SU-DHL-6 (cell line): ENCODE measurements around the gene GPR132.

Experiments used
- CTCF ChIP-seq: fragments of 200-600 bp; sonication (generic); IDR thresholded peaks from one replicate; pipeline ENCODE4 v1.5.1; 2017; ENCODE audit warnings: antibody characterized with exemption, mild to moderate bottlenecking, low read length, moderate library complexity; ENCODE audit not compliant: insufficient read depth, poor library complexity, severe bottlenecking
- EZH2phosphoT487 ChIP-seq: fragments of 200-600 bp; sonication (generic), shearing (Covaris generic); conservative IDR thresholded peaks from 2 replicates; pipeline ENCODE4 v1.6.1; 2018; ENCODE audit warnings: mild to moderate bottlenecking, antibody characterized with exemption, low read length, moderate library complexity, mixed read lengths

- TF ChIP-seq CTCF (no peak), EZH2phosphoT487 (no peak)
Measured at GRCh38 chr14:105053996-105054395, 11.2 kb downstream of the GPR132 start.
